Adrenal gland (tissue), 12 donors: ENCODE measurements around the gene MEI4. TPM values are rescaled to one million over a fixed set of nuclear protein-coding genes. Genes with fewer than 3 reads are reported as not detected.

Source experiments
- DNase-seq, 7 donors: peaks; one replicate each; pipeline ENCODE4 v3.0.0-alpha.2; 2019 to 2020
- H3K27ac ChIP-seq, 5 donors: fragments of 200-600 bp; sonication (generic) in 4 of 5; 1 replicate in 3 of 5; 2 replicates in 2 of 5; pipeline versions ENCODE4 v1.5.1 to v1.8.0; 2016 to 2020; ENCODE audit warnings: mild to moderate bottlenecking in 1 of 5
- H3K27me3 ChIP-seq: fragments of 200-600 bp; 2 replicates; pipeline ENCODE4 v1.8.0; 2021
- H3K36me3 ChIP-seq, 2 donors: fragments of 200-600 bp; replicated peaks in 1 of 2; 1 replicate in 1 of 2; 2 replicates in 1 of 2; pipeline versions ENCODE4 v1.5.1 to v1.8.0; 2018 to 2022
- H3K4me1 ChIP-seq, 2 donors: fragments of 200-600 bp; replicated peaks in 1 of 2; 1 replicate in 1 of 2; 2 replicates in 1 of 2; pipeline versions ENCODE4 v1.5.1 to v1.8.0; 2018 to 2021
- H3K4me3 ChIP-seq, 4 donors: fragments of 200-600 bp; sonication (generic) in 3 of 4; one replicate each; pipeline ENCODE4 v1.5.1; 2016 to 2018
- H3K9me3 ChIP-seq, 3 donors: fragments of 200-600 bp; sonication (generic) in 1 of 3; replicated peaks in 1 of 3; 1 replicate in 2 of 3; 2 replicates in 1 of 3; pipeline versions ENCODE4 v1.5.1 to v1.8.0; 2016 to 2021
- CTCF ChIP-seq, 6 experiments: fragments of 450-650 bp in 4 of 6; fragments of 200-600 bp in 2 of 6; sonication (generic) in 1 of 6; IDR thresholded peaks; 1 replicate in 5 of 6; 2 replicates in 1 of 6; pipeline versions ENCODE4 v1.5.1 to v1.8.0; 2016 to 2021; ENCODE audit warnings: antibody characterized with exemption in 6 of 6, mild to moderate bottlenecking in 2 of 6, moderate library complexity in 1 of 6
- POLR2A ChIP-seq, 2 donors: fragments of 450-650 bp; IDR thresholded peaks; one replicate each; pipeline ENCODE4 v1.6.1; 2017; ENCODE audit warnings: antibody characterized with exemption in 2 of 2, mild to moderate bottlenecking in 2 of 2, moderate library complexity in 1 of 2
- WGBS, 4 donors: extraction: QIAGEN DNeasy Blood & Tissue Kit in 2 of 4; methylation state at CpG; one replicate each; pipeline versions ENCODE4 v1.1.5 to v1.1.7; 2013 to 2017; 5-methylcytosine and 5-hydroxymethylcytosine counted together
- intact Hi-C, 2 donors: fragments of 100-400 bp; cut with DNase I; formaldehyde crosslinking; loops; one replicate each; pipeline versions ENCODE4 v1.14.1 to v1.15.0; 2022 to 2023
- polyA plus RNA-seq, 3 donors: library from polyadenylated mRNA; stranded (reverse); fragments of 200-250 nt in 2 of 3; fragments of 350-450 nt in 1 of 3; fragmentation: Illumina TruSeq in 1 of 3; extraction: RNeasy Lipid Tissue Mini Kit (QIAGEN cat#74804) in 1 of 3; gene quantifications; one replicate each; pipeline ENCODE4 v1.2.3, GENCODE V29; 2013 to 2014
- total RNA-seq, 9 donors: library from RNA; depleted of rRNA in 4 of 9; stranded (reverse); fragments of >200 nt in 4 of 9; fragments of 120-200 nt in 1 of 9; fragmentation: NEBNext Ultra II Directional in 1 of 9; extraction: Animal tissue kit (Norgen Biotek cat#: 25700) in 1 of 9; gene quantifications; one replicate each; pipeline versions ENCODE4 v1.1.0 to v1.2.4, GENCODE V29; 2013 to 2023
- donor health status: healthy with polysubstance abuse.
- donor health status: Bipolar disorder and iron deficiency.
- donor health status: DM: yes; HTN: yes; CAD: no.
- donor health status: DM: no; HTN: no; CAD: no.
- donor health status: DM: no; HTN: no; CAD: no.
- donor health status: DM: yes; HTN: yes; CAD: no.

The MEI4 gene
- total and polyA plus RNA-seq, 12 donors = 0.16 to 2.8 (median 0.66) TPM

GRCh38 chr6:77674211-77674610 lies 21.4 kb downstream of the MEI4 start:
- 90 to 97% (median 92%) methylated on average over 2 of the region's 2 CpGs for WGBS, 4 donors
- TF ChIP-seq CTCF (IDR thresholded peaks at IDR 0.05) (no peak), POLR2A (IDR thresholded peaks at IDR 0.05) (no peak)
- no peak for DNase-seq
- Histone ChIP-seq H3K36me3 (no peaks in the 10 kb centered on the region), H3K27ac (no peak overlapping the region), H3K4me1 (no peaks in the 10 kb centered on the region), H3K4me3 (no peak overlapping the region), H3K9me3 (no peaks in the 10 kb centered on the region), H3K27me3 (no peaks in the 10 kb centered on the region)
- intact Hi-C loops = no loop called here

DNA sequence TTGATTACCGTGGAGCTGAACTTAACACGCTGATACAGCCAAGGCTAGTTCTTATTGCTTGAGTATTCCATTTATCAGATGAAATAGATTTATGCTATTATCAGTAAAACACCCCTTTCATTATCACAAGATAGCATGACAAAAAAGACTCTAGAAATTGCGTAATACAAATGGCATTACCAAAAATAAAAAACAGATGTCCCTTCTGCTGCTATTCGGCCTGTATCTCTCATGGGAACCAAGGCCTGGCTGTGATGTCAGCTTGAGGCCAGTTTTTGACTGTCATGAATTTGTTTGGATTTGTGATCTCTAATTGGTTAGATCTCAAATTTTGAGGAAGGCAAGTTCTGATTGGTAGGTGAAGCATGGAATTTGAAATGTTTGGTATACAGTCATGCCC lies 25.2 kb downstream of the MEI4 start:
- Histone ChIP-seq H3K4me3 (no peak overlapping the region), H3K27me3 (no peaks in the 10 kb centered on the region), H3K4me1 (no peaks in the 10 kb centered on the region), H3K36me3 (no peaks in the 10 kb centered on the region), H3K27ac (no peak overlapping the region), H3K9me3 (no peaks in the 10 kb centered on the region)
- 52 to 66% (median 62%) methylated on average over 4 of the region's 4 CpGs for WGBS, 4 donors
- DNase-seq = peak in 1 of 7 donors; percentile 53
- intact Hi-C loops = no loop called here
- TF ChIP-seq POLR2A (IDR thresholded peaks at IDR 0.05) = no peak
- TF ChIP-seq CTCF (IDR thresholded peaks at IDR 0.05) = no peak

- Histone ChIP-seq H3K36me3 (no peaks in the 10 kb centered on the region), H3K9me3 (no peaks in the 10 kb centered on the region), H3K27ac (no peak overlapping the region), H3K4me1 (no peaks in the 10 kb centered on the region), H3K27me3 (no peaks in the 10 kb centered on the region), H3K4me3 (no peak overlapping the region)
- DNase-seq = no peak
- WGBS, 4 donors = 92 to 95% (median 94%) methylated on average over 1 of the region's 1 CpG
- intact Hi-C loops = no loop called here
- TF ChIP-seq CTCF (IDR thresholded peaks at IDR 0.05) (no peak), POLR2A (IDR thresholded peaks at IDR 0.05) (no peak)
Observed at GRCh38 chr6:77683515-77683914, 30.7 kb downstream of the MEI4 start.

GRCh38 chr6:77686931-77687330 lies 34.1 kb downstream of the MEI4 start:
- Histone ChIP-seq H3K36me3 (no peaks in the 10 kb centered on the region), H3K4me3 (no peak overlapping the region), H3K27ac (no peak overlapping the region), H3K9me3 (no peaks in the 10 kb centered on the region), H3K27me3 (no peaks in the 10 kb centered on the region), H3K4me1 (no peaks in the 10 kb centered on the region)
- WGBS, 4 donors = 82 to 93% (median 89%) methylated on average over 2 of the region's 2 CpGs
- intact Hi-C loops = no loop called here
- DNase-seq = no peak
- TF ChIP-seq CTCF (IDR thresholded peaks at IDR 0.05) (no peak), POLR2A (IDR thresholded peaks at IDR 0.05) (no peak)
